GDM1 (cell line): ENCODE measurements around the gene OSBP2.
A peak's percentile ranks its signal among the peaks of the same experiment; 100 is the strongest.

Source experiments
- DNase-seq: peaks from one replicate; lab custom pipeline; 2025; lab: John Stamatoyannopoulos, UW

The OSBP2 gene

DNA sequence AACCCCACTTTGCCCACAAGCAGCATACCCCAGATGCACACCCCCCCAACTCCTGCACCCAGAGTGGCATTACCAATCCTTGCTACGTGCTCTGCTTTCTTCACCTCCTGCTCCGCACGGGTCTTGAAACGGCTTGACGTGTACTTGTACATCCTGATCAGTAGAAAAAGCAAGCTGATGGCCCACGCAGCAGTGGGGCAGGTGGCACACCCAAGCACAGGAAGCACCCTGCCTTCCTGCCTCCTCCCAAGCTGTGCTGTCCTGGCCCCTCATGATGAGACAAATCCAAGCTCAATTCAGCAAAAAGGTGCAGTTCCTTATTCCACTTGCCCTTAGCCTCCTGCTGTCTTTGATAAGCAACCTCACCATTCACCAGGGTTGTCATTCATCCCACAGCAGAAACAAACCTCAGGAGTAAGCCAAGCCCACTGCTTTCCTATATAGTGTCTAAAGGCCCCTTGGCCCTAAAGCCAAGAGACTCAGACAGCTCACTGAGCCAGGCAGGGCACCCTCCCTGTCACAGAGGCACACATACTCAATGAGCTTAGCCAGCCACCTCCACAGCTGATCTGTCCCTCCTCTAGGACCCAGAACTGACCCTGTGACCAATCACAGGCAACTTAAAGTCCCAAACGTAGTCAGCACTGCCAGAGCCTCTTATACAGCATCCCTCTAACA lies 246.2 kb downstream of the OSBP2 start:
- no peak for DNase-seq

DNA sequence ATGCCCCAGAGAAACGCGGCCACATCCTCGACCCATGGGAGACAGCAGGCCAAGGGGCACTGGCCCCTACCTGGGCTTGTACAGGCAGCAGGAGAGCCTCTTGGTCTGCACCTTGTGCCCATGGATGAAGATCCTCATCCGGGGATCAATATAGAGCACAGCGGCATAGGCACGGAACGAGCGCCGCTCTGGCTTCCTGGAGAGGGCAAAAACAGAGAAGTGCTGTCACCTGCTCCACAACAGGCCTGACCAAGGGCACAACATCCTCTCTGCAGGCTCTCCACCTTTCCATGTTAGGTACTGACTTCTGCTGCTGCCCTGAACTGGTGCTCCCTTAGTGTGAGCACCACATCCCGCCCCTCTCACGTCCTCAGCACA lies 246.7 kb downstream of the OSBP2 start:
- no peak for DNase-seq

DNA sequence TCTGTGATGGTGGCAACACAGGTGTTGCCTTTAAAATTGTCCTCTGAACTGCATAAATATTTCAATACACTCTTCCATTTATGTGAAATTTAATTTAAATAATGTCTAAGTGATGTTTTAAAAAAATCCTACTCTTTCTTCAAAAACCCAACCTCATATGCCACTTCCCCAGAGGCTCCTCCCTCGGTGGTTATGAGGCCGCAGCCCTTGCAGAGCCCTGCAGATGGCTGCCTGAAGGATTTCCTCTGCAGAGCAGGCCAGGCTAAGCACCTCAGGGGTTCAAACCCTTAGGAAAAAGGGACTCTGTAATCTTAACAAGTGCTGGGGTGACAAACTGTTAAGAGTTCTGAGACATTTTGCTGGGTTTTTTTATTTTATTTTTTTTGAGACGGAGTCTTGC lies 248.7 kb downstream of the OSBP2 start:
- peak; percentile 29 for DNase-seq

GRCh38 chr22:30944986-30945385 lies 250.3 kb downstream of the OSBP2 start:
- DNase-seq = no peak

DNA sequence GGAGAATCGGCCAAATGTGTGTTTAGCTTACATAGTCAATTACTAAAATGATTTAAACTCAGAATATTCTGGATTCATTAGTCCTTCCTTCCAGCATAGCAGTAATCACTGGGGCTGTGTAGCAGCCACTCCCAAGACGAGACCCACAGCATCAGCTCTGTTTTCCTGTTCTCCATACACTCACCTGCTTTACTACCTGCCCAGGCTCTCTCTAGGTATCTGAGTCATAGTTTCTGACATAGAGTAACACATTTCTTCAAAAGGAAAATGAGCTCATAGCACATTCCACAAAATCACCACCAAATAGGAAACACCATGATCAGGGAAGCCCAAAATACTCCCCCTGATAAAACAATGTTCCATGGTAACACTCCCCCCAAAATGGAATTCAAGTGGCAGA lies 251.0 kb downstream of the OSBP2 start:
- DNase-seq = no peak

GRCh38 chr22:30946354-30946753 lies 251.7 kb downstream of the OSBP2 start:
- no peak for DNase-seq

DNA sequence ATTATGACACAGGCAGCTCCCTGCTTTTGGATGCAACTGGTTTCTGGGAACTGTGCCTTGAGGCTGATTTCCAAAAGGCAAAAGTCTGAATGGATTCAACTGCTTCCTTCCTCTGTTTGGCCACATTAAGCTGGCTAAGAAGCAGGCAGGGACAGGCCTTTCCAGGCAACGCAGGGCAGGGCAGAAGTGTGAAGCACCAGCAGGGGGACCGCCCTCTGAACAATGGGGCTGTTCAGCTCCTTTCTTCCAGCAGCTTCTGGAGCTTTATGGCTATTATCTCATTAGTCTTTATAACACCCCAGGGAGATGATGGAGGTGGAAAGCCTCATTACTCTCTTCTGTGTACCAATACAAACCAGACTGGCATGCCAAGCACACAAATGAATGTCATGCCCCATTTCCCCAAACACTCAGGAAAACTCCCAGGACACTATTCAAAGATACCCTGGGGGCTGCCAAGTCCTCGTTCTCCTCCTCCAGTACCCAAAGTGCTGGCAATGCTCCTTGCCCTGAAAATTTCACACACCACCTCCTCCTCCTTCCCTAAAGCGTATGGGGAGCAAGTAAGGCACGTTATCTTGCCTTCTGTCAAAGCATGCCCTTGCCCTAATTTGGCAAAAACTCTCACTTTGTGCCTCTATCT lies 252.6 kb downstream of the OSBP2 start:
- DNase-seq = no peak

DNA sequence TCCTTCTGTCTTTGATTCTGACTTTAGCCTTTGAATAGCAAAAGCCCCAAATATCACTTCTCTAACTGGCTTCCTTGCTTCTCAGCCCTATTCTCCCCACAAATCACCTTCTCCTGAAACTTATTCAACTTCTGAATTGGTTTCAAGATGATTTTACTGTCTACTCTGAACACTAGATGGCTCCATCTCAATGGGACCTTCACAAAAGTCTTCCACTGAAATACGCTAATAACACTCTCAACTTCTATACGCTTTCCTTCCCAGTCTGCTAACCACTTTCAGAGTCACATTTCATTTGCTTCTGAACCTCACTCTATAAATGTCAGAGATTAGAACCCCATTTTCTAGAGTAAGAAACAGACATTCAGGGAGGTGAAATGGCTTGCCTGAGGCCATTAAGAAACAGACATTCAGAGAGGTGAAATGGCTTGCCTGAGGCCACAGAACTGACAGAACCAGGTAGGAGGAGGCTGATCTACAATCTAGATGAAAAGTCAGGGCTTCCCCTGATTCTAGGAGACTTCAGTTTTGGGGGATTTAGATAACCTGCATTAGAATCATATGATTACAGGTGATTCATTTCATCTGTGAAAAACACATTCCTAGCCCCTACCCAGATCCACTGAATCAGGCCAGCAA lies 253.3 kb downstream of the OSBP2 start:
- peak; percentile 14 for DNase-seq

DNA sequence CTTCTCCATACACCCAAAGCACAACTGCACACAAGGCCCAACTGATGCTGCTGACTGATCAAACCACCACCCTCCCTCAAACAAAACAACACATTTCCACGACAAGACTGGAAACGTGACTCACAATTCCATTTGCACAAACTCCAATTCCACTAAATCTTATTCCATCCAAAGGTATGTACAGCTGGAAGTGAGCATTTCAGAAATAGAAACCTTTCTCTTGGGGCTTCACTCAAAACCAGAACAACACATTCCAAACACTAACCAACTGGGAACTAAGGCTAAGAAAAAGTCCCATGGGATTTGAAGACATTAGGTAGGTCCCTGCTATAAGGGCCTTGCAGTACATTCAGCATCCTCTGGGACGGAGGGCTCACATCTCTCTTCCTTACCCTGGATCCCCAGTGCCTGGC lies 254.3 kb downstream of the OSBP2 start:
- DNase-seq = no peak

DNA sequence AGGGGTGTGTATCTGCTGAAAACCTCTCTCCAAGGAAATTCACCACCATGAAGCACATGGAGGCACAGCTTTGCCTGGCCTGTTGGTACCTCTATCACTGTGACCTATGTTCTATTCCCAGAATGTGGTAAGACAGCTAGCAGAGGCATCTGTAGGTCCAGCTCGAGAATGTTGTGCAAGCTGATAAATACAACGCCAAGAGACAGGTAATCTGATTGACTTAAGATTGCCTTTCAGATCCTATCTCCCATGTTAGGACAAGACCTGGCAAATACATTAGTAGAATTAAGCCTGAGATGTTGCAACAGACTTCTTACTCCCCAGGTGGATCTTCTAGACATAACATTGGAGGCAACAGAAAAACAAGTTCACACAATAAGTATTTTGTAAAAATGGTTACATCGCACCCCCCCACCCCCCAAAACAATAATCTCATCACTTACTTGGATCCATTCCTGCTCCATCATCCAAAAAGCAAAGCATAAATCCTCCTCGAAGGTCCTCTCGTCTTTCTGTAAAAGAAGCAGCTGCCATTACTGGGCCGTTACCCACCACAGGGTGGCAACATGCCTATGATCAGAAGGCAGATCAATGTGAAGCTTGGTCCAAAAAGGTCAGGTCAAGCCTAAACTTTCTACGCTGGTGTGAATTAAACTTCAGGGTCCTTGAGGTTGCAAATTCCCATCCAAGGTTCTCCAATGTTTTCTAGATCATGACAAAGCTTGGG lies 255.4 kb downstream of the OSBP2 start:
- no peak for DNase-seq

- no peak for DNase-seq
Measured at GRCh38 chr22:30953206-30953605, 258.5 kb downstream of the OSBP2 start.

DNA sequence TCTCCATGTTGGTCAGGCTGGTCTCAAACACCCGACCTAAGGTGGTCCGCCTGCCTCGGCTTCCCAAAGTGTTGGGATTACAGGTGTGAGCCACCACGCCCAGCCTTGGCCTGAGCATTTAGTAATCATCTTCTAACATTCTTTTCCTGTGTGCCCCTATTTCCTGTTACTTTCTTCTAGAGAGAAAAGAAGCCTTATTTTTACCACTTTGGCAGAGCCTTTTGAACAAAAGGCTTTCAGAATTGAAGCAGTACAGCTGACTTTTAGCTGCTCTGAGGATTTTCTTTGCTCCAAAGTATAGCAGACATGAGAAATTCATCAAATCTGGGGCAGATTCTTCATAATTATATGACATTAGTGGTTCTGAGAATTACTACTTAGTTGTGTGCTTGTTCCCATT lies 260.5 kb downstream of the OSBP2 start:
- no peak for DNase-seq
